K562 (cell line): ENCODE data around the gene DRP2. TPM values are rescaled to one million over a fixed set of nuclear protein-coding genes. Genes with fewer than 3 reads are reported as not detected.

Experiments used
- ATF2 ChIP-seq: sonication (generic); formaldehyde crosslinking; IDR thresholded peaks from 2 replicates; pipeline ENCODE4 v1.8.1; 2022; ENCODE audit warnings: missing genetic modification reagents
- THRAP3 ChIP-seq: fragments of 450-650 bp; IDR thresholded peaks from 2 replicates; pipeline ENCODE4 v1.6.1; 2016; ENCODE audit warnings: mild to moderate bottlenecking, inconsistent platforms, borderline replicate concordance
- ZBTB9 ChIP-seq: fragments of 450-650 bp; formaldehyde crosslinking; IDR thresholded peaks from 2 replicates; pipeline ENCODE4 v1.4.0; 2020; ENCODE audit warnings: mild to moderate bottlenecking, moderate library complexity
- ZNF232 ChIP-seq: sonication (generic); formaldehyde crosslinking; IDR thresholded peaks from 2 replicates; pipeline ENCODE4 v1.8.0; 2022; ENCODE audit warnings: mild to moderate bottlenecking, missing genetic modification reagents
- polyA plus RNA-seq, 8 experiments: library from polyadenylated mRNA; depleted of rRNA in 4 of 8; stranded (reverse) in 5 of 8; unstranded in 3 of 8; fragments of >200 nt; fragmentation: Nextera tagmentation in 2 of 8; fragmentation: Illumina TruSeq in 1 of 8; extraction: Ambion mirVana in 2 of 8; extraction: Trizol in 1 of 8; gene quantifications; 2 replicates each; pipeline versions ENCODE4 v1.2.1 to v1.2.3, GENCODE V29; 2011 to 2014; ENCODE audit warnings: inconsistent platforms in 1 of 8, missing spikeins in 1 of 8
- small RNA-seq: library from RNA; depleted of rRNA; stranded (forward); fragments of <200 nt; gene quantifications from one replicate; pipeline ENCODE3, GENCODE V24; 2014
- total RNA-seq, 7 experiments: library from RNA; depleted of rRNA in 6 of 7; stranded (reverse); fragments of >200 nt in 6 of 7; fragmentation: Illumina TruSeq in 2 of 7; extraction: Trizol in 2 of 7; gene quantifications; 2 replicates each; pipeline versions ENCODE4 v1.2.1 to v1.2.3, GENCODE V29; 2011 to 2021; ENCODE audit warnings: low replicate concordance in 1 of 7
- TF ChIP-seq, protein P1 (sequence below): fragments of 250-450 bp; sonication (Bioruptor Pico); IDR thresholded peaks from 2 replicates; pipeline ENCODE4 v1.4.0; 2020; ENCODE audit warnings: mild to moderate bottlenecking, moderate library complexity

DRP2 gene
- total and polyA plus RNA-seq, 9 of the 15 experiments (the other 6 are each of a cell fraction or from before 2014, with no cell fraction given) = 0.01 to 0.30 (median 0.15) TPM

DNA sequence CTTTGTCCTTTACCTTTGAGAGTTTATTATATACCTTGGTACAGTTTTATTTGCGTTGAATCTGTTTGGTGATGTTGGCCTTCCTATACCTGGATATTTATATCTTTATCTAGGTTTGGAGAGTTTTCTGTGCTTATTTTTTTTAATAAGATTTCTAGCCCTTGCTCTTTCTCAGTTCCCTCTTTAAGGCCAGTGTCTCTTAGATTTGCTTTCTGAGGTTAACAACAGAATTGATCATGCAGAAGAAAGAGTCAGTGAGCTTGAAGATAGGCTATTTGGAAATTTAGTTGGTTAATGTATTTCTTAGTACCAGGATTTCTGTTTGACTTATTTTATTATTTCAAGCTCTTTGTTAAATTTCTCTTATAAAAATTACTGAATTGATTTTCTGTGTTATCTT is 84.2 kb downstream of the DRP2 start (continued):
- TF ChIP-seq, protein P1, sequence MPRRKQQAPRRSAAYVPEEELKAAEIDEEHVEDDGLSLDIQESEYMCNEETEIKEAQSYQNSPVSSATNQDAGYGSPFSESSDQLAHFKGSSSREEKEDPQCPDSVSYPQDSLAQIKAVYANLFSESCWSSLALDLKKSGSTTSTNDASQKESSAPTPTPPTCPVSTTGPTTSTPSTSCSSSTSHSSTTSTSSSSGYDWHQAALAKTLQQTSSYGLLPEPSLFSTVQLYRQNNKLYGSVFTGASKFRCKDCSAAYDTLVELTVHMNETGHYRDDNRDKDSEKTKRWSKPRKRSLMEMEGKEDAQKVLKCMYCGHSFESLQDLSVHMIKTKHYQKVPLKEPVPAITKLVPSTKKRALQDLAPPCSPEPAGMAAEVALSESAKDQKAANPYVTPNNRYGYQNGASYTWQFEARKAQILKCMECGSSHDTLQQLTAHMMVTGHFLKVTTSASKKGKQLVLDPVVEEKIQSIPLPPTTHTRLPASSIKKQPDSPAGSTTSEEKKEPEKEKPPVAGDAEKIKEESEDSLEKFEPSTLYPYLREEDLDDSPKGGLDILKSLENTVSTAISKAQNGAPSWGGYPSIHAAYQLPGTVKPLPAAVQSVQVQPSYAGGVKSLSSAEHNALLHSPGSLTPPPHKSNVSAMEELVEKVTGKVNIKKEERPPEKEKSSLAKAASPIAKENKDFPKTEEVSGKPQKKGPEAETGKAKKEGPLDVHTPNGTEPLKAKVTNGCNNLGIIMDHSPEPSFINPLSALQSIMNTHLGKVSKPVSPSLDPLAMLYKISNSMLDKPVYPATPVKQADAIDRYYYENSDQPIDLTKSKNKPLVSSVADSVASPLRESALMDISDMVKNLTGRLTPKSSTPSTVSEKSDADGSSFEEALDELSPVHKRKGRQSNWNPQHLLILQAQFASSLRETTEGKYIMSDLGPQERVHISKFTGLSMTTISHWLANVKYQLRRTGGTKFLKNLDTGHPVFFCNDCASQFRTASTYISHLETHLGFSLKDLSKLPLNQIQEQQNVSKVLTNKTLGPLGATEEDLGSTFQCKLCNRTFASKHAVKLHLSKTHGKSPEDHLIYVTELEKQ (CRISPR knock-in tag) = no peak
- TF ChIP-seq THRAP3 (no peak), ZNF232 (CRISPR knock-in tag) (no peak), ZBTB9 (CRISPR knock-in tag) (no peak), ATF2 (CRISPR knock-in tag) (no peak)

Small RNAs within 50 kb of the gene (small RNA-seq; reads per million reads assigned to genes)
- gene Z70280.1 = not detected

Other genes with a start within 250 kb of the DRP2 start
Only the 7 nearest of the 9 such genes appear.
- 15.6 and 17.9 TPM in 2 replicates for gene TRMT2B, start 167.7 kb upstream of the DRP2 start, total RNA-seq (2014; rRNA removed)
- gene TRMT2B, start 167.7 kb upstream of the DRP2 start, total RNA-seq (2014; rRNA removed; fragmentation: Illumina TruSeq; extraction: Trizol) = 20.7 and 22.8 TPM in 2 replicates
- gene TRMT2B, start 167.7 kb upstream of the DRP2 start, total RNA-seq (2015; rRNA removed; fragmentation: Illumina TruSeq; extraction: Trizol) = 16.8 and 18.1 TPM in 2 replicates
- gene TRMT2B, start 167.7 kb upstream of the DRP2 start, total RNA-seq (2021) = 20.7 and 21.0 TPM in 2 replicates
- gene TRMT2B, start 167.7 kb upstream of the DRP2 start, polyA plus RNA-seq (2011; rRNA removed) = 19.3 and 23.4 TPM in 2 replicates
- gene TRMT2B, start 167.7 kb upstream of the DRP2 start, polyA plus RNA-seq (2014; fragmentation: Illumina TruSeq; extraction: Trizol) = 21.0 and 21.5 TPM in 2 replicates
- 1 to 10 TPM; 3.9 to 8.6 TPM for gene TRMT2B, start 167.7 kb upstream of the DRP2 start, polyA plus RNA-seq (2014; fragmentation: Nextera tagmentation; extraction: Ambion mirVana)
- gene TRMT2B, start 167.7 kb upstream of the DRP2 start, polyA plus RNA-seq (2014; rRNA removed) = 15.5 and 16.7 TPM in 2 replicates
- gene TMEM35A, start 140.9 kb upstream of the DRP2 start, total RNA-seq (2014; rRNA removed) = not detected in 2 replicates
- gene TMEM35A, start 140.9 kb upstream of the DRP2 start, total RNA-seq (2014; rRNA removed; fragmentation: Illumina TruSeq; extraction: Trizol) = not detected in 2 replicates
- gene TMEM35A, start 140.9 kb upstream of the DRP2 start, total RNA-seq (2015; rRNA removed; fragmentation: Illumina TruSeq; extraction: Trizol) = not detected in 2 replicates
- gene TMEM35A, start 140.9 kb upstream of the DRP2 start, total RNA-seq (2021) = not detected in 2 replicates
- not detected in 2 replicates for gene TMEM35A, start 140.9 kb upstream of the DRP2 start, polyA plus RNA-seq (2011; rRNA removed)
- not detected in 2 replicates for gene TMEM35A, start 140.9 kb upstream of the DRP2 start, polyA plus RNA-seq (2014; fragmentation: Illumina TruSeq; extraction: Trizol)
- gene TMEM35A, start 140.9 kb upstream of the DRP2 start, polyA plus RNA-seq (2014; fragmentation: Nextera tagmentation; extraction: Ambion mirVana) = not detected
- gene TMEM35A, start 140.9 kb upstream of the DRP2 start, polyA plus RNA-seq (2014; rRNA removed) = not detected in 2 replicates
- 11.6 and 12.8 TPM in 2 replicates for gene CENPI, start 121.6 kb upstream of the DRP2 start, total RNA-seq (2014; rRNA removed)
- gene CENPI, start 121.6 kb upstream of the DRP2 start, total RNA-seq (2014; rRNA removed; fragmentation: Illumina TruSeq; extraction: Trizol) = 20.5 and 20.9 TPM in 2 replicates
- 17.3 and 18.9 TPM in 2 replicates for gene CENPI, start 121.6 kb upstream of the DRP2 start, total RNA-seq (2015; rRNA removed; fragmentation: Illumina TruSeq; extraction: Trizol)
- gene CENPI, start 121.6 kb upstream of the DRP2 start, total RNA-seq (2021) = 14.4 and 15.0 TPM in 2 replicates
- gene CENPI, start 121.6 kb upstream of the DRP2 start, polyA plus RNA-seq (2011; rRNA removed) = 15.1 and 23.5 TPM in 2 replicates
- gene CENPI, start 121.6 kb upstream of the DRP2 start, polyA plus RNA-seq (2014; fragmentation: Illumina TruSeq; extraction: Trizol) = 12.7 and 14.9 TPM in 2 replicates
- gene CENPI, start 121.6 kb upstream of the DRP2 start, polyA plus RNA-seq (2014; fragmentation: Nextera tagmentation; extraction: Ambion mirVana) = 1 to 10 TPM; 6.6 to 8.9 TPM
- 11.1 and 13.6 TPM in 2 replicates for gene CENPI, start 121.6 kb upstream of the DRP2 start, polyA plus RNA-seq (2014; rRNA removed)
- not detected in 2 replicates for gene TAF7L, start 71.5 kb downstream of the DRP2 start, total RNA-seq (2014; rRNA removed)
- not detected in 2 replicates for gene TAF7L, start 71.5 kb downstream of the DRP2 start, total RNA-seq (2014; rRNA removed; fragmentation: Illumina TruSeq; extraction: Trizol)
- not detected in 2 replicates for gene TAF7L, start 71.5 kb downstream of the DRP2 start, total RNA-seq (2015; rRNA removed; fragmentation: Illumina TruSeq; extraction: Trizol)
- gene TAF7L, start 71.5 kb downstream of the DRP2 start, total RNA-seq (2021) = not detected in 2 replicates
- gene TAF7L, start 71.5 kb downstream of the DRP2 start, polyA plus RNA-seq (2011; rRNA removed) = 0.07 and 0.11 TPM in 2 replicates
- 0.12 TPM in 1 of 2 replicates, not detected in the other for gene TAF7L, start 71.5 kb downstream of the DRP2 start, polyA plus RNA-seq (2014; fragmentation: Illumina TruSeq; extraction: Trizol)
- gene TAF7L, start 71.5 kb downstream of the DRP2 start, polyA plus RNA-seq (2014; fragmentation: Nextera tagmentation; extraction: Ambion mirVana) = under 1 TPM in 1 of 2 experiments, not detected in 1; 0.07 TPM
- 0.07 and 0.42 TPM in 2 replicates for gene TAF7L, start 71.5 kb downstream of the DRP2 start, polyA plus RNA-seq (2014; rRNA removed)
- gene TIMM8A, start 129.0 kb downstream of the DRP2 start, total RNA-seq (2014; rRNA removed) = 10.0 and 10.9 TPM in 2 replicates
- 32.4 and 33.2 TPM in 2 replicates for gene TIMM8A, start 129.0 kb downstream of the DRP2 start, total RNA-seq (2014; rRNA removed; fragmentation: Illumina TruSeq; extraction: Trizol)
- gene TIMM8A, start 129.0 kb downstream of the DRP2 start, total RNA-seq (2015; rRNA removed; fragmentation: Illumina TruSeq; extraction: Trizol) = 23.1 and 23.3 TPM in 2 replicates
- 46.2 and 48.8 TPM in 2 replicates for gene TIMM8A, start 129.0 kb downstream of the DRP2 start, total RNA-seq (2021)
- gene TIMM8A, start 129.0 kb downstream of the DRP2 start, polyA plus RNA-seq (2011; rRNA removed) = 24.6 and 32.1 TPM in 2 replicates
- 38.2 and 44.4 TPM in 2 replicates for gene TIMM8A, start 129.0 kb downstream of the DRP2 start, polyA plus RNA-seq (2014; fragmentation: Illumina TruSeq; extraction: Trizol)
- gene TIMM8A, start 129.0 kb downstream of the DRP2 start, polyA plus RNA-seq (2014; fragmentation: Nextera tagmentation; extraction: Ambion mirVana) = 100 to 1,000 TPM; 132 TPM
- 41.1 and 47.6 TPM in 2 replicates for gene TIMM8A, start 129.0 kb downstream of the DRP2 start, polyA plus RNA-seq (2014; rRNA removed)
- 35.4 and 39.9 TPM in 2 replicates for gene BTK, start 166.4 kb downstream of the DRP2 start, total RNA-seq (2014; rRNA removed)
- gene BTK, start 166.4 kb downstream of the DRP2 start, total RNA-seq (2014; rRNA removed; fragmentation: Illumina TruSeq; extraction: Trizol) = 67.5 and 78.1 TPM in 2 replicates
- 57.0 and 59.0 TPM in 2 replicates for gene BTK, start 166.4 kb downstream of the DRP2 start, total RNA-seq (2015; rRNA removed; fragmentation: Illumina TruSeq; extraction: Trizol)
- gene BTK, start 166.4 kb downstream of the DRP2 start, total RNA-seq (2021) = 46.8 and 59.3 TPM in 2 replicates
- 87.2 and 93.4 TPM in 2 replicates for gene BTK, start 166.4 kb downstream of the DRP2 start, polyA plus RNA-seq (2011; rRNA removed)
- 78.0 and 82.4 TPM in 2 replicates for gene BTK, start 166.4 kb downstream of the DRP2 start, polyA plus RNA-seq (2014; fragmentation: Illumina TruSeq; extraction: Trizol)
- 10 to 100 TPM; 14.9 to 76.4 TPM for gene BTK, start 166.4 kb downstream of the DRP2 start, polyA plus RNA-seq (2014; fragmentation: Nextera tagmentation; extraction: Ambion mirVana)
- gene BTK, start 166.4 kb downstream of the DRP2 start, polyA plus RNA-seq (2014; rRNA removed) = 65.2 TPM in 2 replicates
- gene RPL36A, start 171.2 kb downstream of the DRP2 start, total RNA-seq (2014; rRNA removed) = 1,374 and 2,621 TPM in 2 replicates
- 3,520 and 3,818 TPM in 2 replicates for gene RPL36A, start 171.2 kb downstream of the DRP2 start, total RNA-seq (2014; rRNA removed; fragmentation: Illumina TruSeq; extraction: Trizol)
- gene RPL36A, start 171.2 kb downstream of the DRP2 start, total RNA-seq (2015; rRNA removed; fragmentation: Illumina TruSeq; extraction: Trizol) = 3,031 and 3,209 TPM in 2 replicates
- 412 and 461 TPM in 2 replicates for gene RPL36A, start 171.2 kb downstream of the DRP2 start, total RNA-seq (2021)
- gene RPL36A, start 171.2 kb downstream of the DRP2 start, polyA plus RNA-seq (2011; rRNA removed) = 4,008 and 4,383 TPM in 2 replicates
- 3,410 and 3,967 TPM in 2 replicates for gene RPL36A, start 171.2 kb downstream of the DRP2 start, polyA plus RNA-seq (2014; fragmentation: Illumina TruSeq; extraction: Trizol)
- gene RPL36A, start 171.2 kb downstream of the DRP2 start, polyA plus RNA-seq (2014; fragmentation: Nextera tagmentation; extraction: Ambion mirVana) = 1,000 to 10,000 TPM; 2,383 to 2,855 TPM
- gene RPL36A, start 171.2 kb downstream of the DRP2 start, polyA plus RNA-seq (2014; rRNA removed) = 4,212 and 4,539 TPM in 2 replicates